Endothelial cell of umbilical vein (primary cell): Measurements from ENCODE around the gene ETF1. TPM values are rescaled to one million over a fixed set of nuclear protein-coding genes. Genes with fewer than 3 reads are reported as not detected.

Source experiments
- BruUV-seq: library from RNA; stranded (reverse); fragments of 400-500 nt; replicated peaks from 2 replicates; lab custom pipeline; 2021; lab: Mats Ljungman, UMichigan
- CTCF ChIA-PET: fragments of 300-600, 350-600 bp; sonication (Branson Sonifier 250); formaldehyde crosslinking; loops from one replicate; lab custom pipeline; 2021; ENCODE audit warnings: antibody characterized with exemption, inconsistent platforms; lab: Charles Lee
- POLR2A ChIA-PET: fragments of 300-600, 350-600 bp; sonication (Branson Sonifier 250); formaldehyde crosslinking; loops from one replicate; lab custom pipeline; 2021; ENCODE audit warnings: antibody characterized with exemption, inconsistent platforms; lab: Charles Lee
- DNase-seq: peaks from one replicate; pipeline ENCODE4 v3.0.0-alpha.2; 2011; ENCODE audit warnings: low read depth, low spot score
- FAIRE-seq: peaks from 2 replicates; lab custom pipeline; 2011; peaks lifted over from hg19 to GRCh38; lab: Jason Lieb, UNC
- H2AFZ ChIP-seq: 2 replicates; pipeline ENCODE4 v1.6.0; 2012; ENCODE audit warnings: low read depth, low read length, control low read depth, inconsistent platforms
- H3K27ac ChIP-seq: 2 replicates; pipeline ENCODE4 v1.5.1; 2011; ENCODE audit warnings: low read depth, mild to moderate bottlenecking, control low read depth, low read length, moderate library complexity; ENCODE audit not compliant: insufficient read depth
- H3K27me3 ChIP-seq, 2 experiments: 2 replicates each; pipeline versions ENCODE4 v1.6.0 to v1.6.1; 2011; ENCODE audit warnings: low read length in 2 of 2, mixed read lengths in 1 of 2; ENCODE audit not compliant: control insufficient read depth in 2 of 2, insufficient read depth in 2 of 2
- H3K36me3 ChIP-seq, 2 experiments: 2 replicates in 1 of 2; 3 replicates in 1 of 2; pipeline ENCODE4 v1.5.1; 2011; ENCODE audit warnings: low read length in 2 of 2, mild to moderate bottlenecking in 1 of 2, moderate library complexity in 1 of 2; ENCODE audit not compliant: control insufficient read depth in 2 of 2, insufficient read depth in 2 of 2; ENCODE audit errors: extremely low read depth in 1 of 2
- H3K4me1 ChIP-seq: 3 replicates; pipeline ENCODE4 v1.5.1; 2011; ENCODE audit warnings: mild to moderate bottlenecking, low read length; ENCODE audit not compliant: control insufficient read depth, insufficient read depth; ENCODE audit errors: extremely low read depth
- H3K4me2 ChIP-seq: 2 replicates; pipeline ENCODE4 v1.6.1; 2011; ENCODE audit warnings: low read length, control low read depth, mixed read lengths; ENCODE audit not compliant: insufficient read depth
- H3K4me3 ChIP-seq, 3 experiments: fragments of 200-600 bp in 1 of 3; sonication (generic), shearing (Covaris generic) in 1 of 3; replicated peaks in 1 of 3; 2 replicates each; pipeline ENCODE4 v1.5.1; 2011 to 2016; ENCODE audit warnings: control low read depth in 3 of 3, low read length in 3 of 3, mild to moderate bottlenecking in 2 of 3, inconsistent platforms in 1 of 3, low read depth in 1 of 3, moderate library complexity in 1 of 3; ENCODE audit not compliant: insufficient read depth in 1 of 3
- H3K79me2 ChIP-seq: 2 replicates; pipeline ENCODE4 v1.6.0; 2012; ENCODE audit warnings: low read length, inconsistent platforms; ENCODE audit not compliant: control insufficient read depth, insufficient read depth
- H3K9ac ChIP-seq: replicated peaks from 2 replicates; pipeline ENCODE3; 2011; ENCODE audit warnings: low read length, control low read depth; ENCODE audit not compliant: insufficient read depth; ENCODE audit errors: extremely low read depth
- H3K9me1 ChIP-seq: replicated peaks from 3 replicates; pipeline ENCODE4 v1.6.0; 2011; ENCODE audit warnings: mild to moderate bottlenecking, low read length; ENCODE audit not compliant: control insufficient read depth, insufficient read depth; ENCODE audit errors: extremely low read depth
- H3K9me3 ChIP-seq: replicated peaks from 2 replicates; pipeline ENCODE4 v1.5.1; 2012; ENCODE audit warnings: low read length, inconsistent platforms; ENCODE audit not compliant: control insufficient read depth, insufficient read depth
- H4K20me1 ChIP-seq: replicated peaks from 2 replicates; pipeline ENCODE3; 2011; ENCODE audit warnings: mild to moderate bottlenecking, low read length; ENCODE audit not compliant: control insufficient read depth, insufficient read depth; ENCODE audit errors: extremely low read depth
- CTCF ChIP-seq, 2 donors: IDR thresholded peaks; 1 replicate in 1 of 2; 2 replicates in 1 of 2; pipeline ENCODE4 v1.5.1; 2011; ENCODE audit warnings: low read length in 2 of 2, mild to moderate bottlenecking in 2 of 2, moderate library complexity in 2 of 2, control low read depth in 1 of 2, inconsistent platforms in 1 of 2, low read depth in 1 of 2; ENCODE audit not compliant: insufficient read depth in 1 of 2; ENCODE audit errors: extremely low read depth in 1 of 2
- EZH2 ChIP-seq: IDR thresholded peaks from 2 replicates; pipeline ENCODE4 v1.6.1; 2012; ENCODE audit warnings: borderline replicate concordance, low read depth, mild to moderate bottlenecking, moderate library complexity, low read length, inconsistent platforms; ENCODE audit not compliant: severe bottlenecking
- FOS ChIP-seq: IDR thresholded peaks from 2 replicates; pipeline ENCODE4 v1.6.1; 2011; ENCODE audit warnings: mild to moderate bottlenecking, low read length, moderate library complexity, borderline replicate concordance; ENCODE audit not compliant: insufficient read depth
- GATA2 ChIP-seq: IDR thresholded peaks from 2 replicates; pipeline ENCODE4 v1.7.0; 2011; ENCODE audit warnings: low read depth, mild to moderate bottlenecking, moderate library complexity, mixed read lengths, low read length; ENCODE audit not compliant: insufficient read length, insufficient read depth
- JUN ChIP-seq: IDR thresholded peaks from 2 replicates; pipeline ENCODE4 v1.6.1; 2011; ENCODE audit warnings: borderline replicate concordance, low read depth; ENCODE audit not compliant: insufficient read length, insufficient read depth
- MYC ChIP-seq: IDR thresholded peaks from one replicate; pipeline ENCODE4 v1.6.1; 2011; ENCODE audit warnings: mild to moderate bottlenecking, low read depth, low read length
- POLR2A ChIP-seq: IDR thresholded peaks from 2 replicates; pipeline ENCODE4 v1.6.1; 2012; ENCODE audit warnings: low read depth, mild to moderate bottlenecking, control low read depth, low read length
- POLR2AphosphoS5 ChIP-seq: IDR thresholded peaks from 2 replicates; pipeline ENCODE4 v1.6.1; 2012; ENCODE audit warnings: low read depth, mild to moderate bottlenecking, control low read depth, low read length, moderate library complexity; ENCODE audit not compliant: insufficient read depth
- dilution Hi-C: fragments of 300-500 bp; cut with MboI; formaldehyde crosslinking; loops from one replicate; pipeline ENCODE4 v1.15.0; 2019; ENCODE audit warnings: low sequenced_read_pairs; ENCODE audit not compliant: extremely low pct_ligation_motif_present
- intact Hi-C: fragments of 100-400 bp; cut with micrococcal nuclease; formaldehyde crosslinking; loops from one replicate; pipeline ENCODE4 v1.10.0; 2022
- polyA plus RNA-seq, 4 experiments: library from polyadenylated mRNA; depleted of rRNA in 3 of 4; stranded (reverse) in 3 of 4; unstranded in 1 of 4; fragments of >200 nt; gene quantifications; 2 replicates each; pipeline versions ENCODE4 v1.2.1 to v1.2.3, GENCODE V29; 2011 to 2012; ENCODE audit warnings: missing spikeins in 1 of 4
- total RNA-seq: library from RNA; stranded (reverse); gene quantifications from 2 replicates; pipeline ENCODE4 v1.2.3, GENCODE V29; 2021
- TF ChIP-seq, protein P1 (sequence below): IDR thresholded peaks from 2 replicates; pipeline ENCODE4 v1.6.1; 2011; ENCODE audit not compliant: insufficient read depth, insufficient read length

ETF1 gene
- total and polyA plus RNA-seq, 2 donors (not counting 3 experiments of a cell fraction or from before 2014, with no cell fraction given), result 32.9 to 114 TPM

DNA sequence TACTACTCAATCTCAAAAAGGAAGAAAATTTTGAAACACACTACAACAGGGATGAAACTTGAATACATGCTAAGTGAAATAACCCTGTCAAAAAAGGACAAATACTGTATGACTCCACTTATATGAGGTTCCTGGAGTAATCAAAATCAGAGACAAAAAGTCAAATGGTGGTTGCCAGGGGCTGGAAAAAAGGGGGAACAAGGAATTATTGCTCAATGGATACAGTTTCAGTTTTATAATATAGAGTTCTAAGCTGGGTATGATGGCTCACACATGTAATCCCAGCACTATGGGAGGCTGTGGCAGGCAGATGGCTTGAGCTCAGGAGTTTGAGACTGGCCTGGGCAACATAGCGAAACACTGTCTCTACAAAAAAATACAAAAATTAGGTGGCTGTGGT is 29.0 kb downstream of the ETF1 start:
- Histone ChIP-seq H3K36me3 (peaks cover 14 to 33% of the 10 kb centered on the region in 2 experiments), H3K9me1 (no peaks in the 10 kb centered on the region), H4K20me1 (peaks cover 2% of the 10 kb centered on the region), H3K9me3 (no peaks in the 10 kb centered on the region), H3K79me2 (peaks cover 25% of the 10 kb centered on the region), H3K27me3 (no peaks in the 10 kb centered on the region), H3K4me3 (no peak overlapping the region), H3K4me2 (no peak overlapping the region), H3K9ac (no peak overlapping the region), H2AFZ (no peak overlapping the region), H3K4me1 (no peaks in the 10 kb centered on the region), H3K27ac (no peak overlapping the region)
- no peak for TF ChIP-seq FOS
- no peak for TF ChIP-seq POLR2AphosphoS5
- no peak for TF ChIP-seq JUN
- no peak for TF ChIP-seq POLR2A
- ChIA-PET POLR2A (no interaction called here), CTCF (interaction anchor here (0.6 to 6.3 kb wide), 2 partner anchors 10 to 15 kb away, joined by 3 to 38 read pairs; no protein-coding TSS in a partner anchor)
- dilution Hi-C loops (no loop called here), intact Hi-C loops (no loop called here)
- FAIRE-seq (no peak), DNase-seq (no peak)
- BruUV-seq, result no TSS peak

DNA sequence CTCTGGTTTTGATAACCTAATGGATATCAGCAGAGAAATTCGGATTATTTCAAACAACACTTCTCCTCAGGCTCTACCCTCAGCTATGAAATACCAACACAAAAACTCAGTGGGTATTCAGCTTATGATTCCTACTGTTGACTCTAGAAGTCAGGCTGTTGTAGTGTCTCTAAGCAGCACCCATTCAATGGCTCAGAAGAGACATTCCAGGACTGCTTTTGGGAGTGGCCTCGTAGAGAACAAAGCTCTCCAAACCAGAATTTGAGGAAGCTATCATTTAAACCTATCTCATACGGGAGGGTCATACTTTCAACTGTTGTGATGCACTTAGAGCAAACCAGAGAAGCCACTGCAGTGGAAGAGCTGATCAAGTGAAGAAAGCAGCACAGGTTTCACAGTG is 34.1 kb downstream of the ETF1 start:
- Histone ChIP-seq H3K4me3 (no peak overlapping the region), H3K79me2 (peaks cover 3% of the 10 kb centered on the region), H3K36me3 (peaks cover 17 to 21% of the 10 kb centered on the region in 2 experiments), H4K20me1 (no peaks in the 10 kb centered on the region), H3K27me3 (no peaks in the 10 kb centered on the region), H3K9me3 (no peaks in the 10 kb centered on the region), H3K9ac (no peak overlapping the region), H3K4me1 (no peaks in the 10 kb centered on the region), H3K27ac (no peak overlapping the region), H3K9me1 (no peaks in the 10 kb centered on the region), H2AFZ (no peak overlapping the region), H3K4me2 (no peak overlapping the region)
- no TSS peak for BruUV-seq
- POLR2A ChIA-PET, result no interaction called here
- CTCF ChIA-PET, result no interaction called here
- intact Hi-C loops, result no loop called here
- dilution Hi-C loops, result no loop called here
- no peak for FAIRE-seq
- DNase-seq, result no peak
- TF ChIP-seq POLR2AphosphoS5 (no peak), JUN (no peak), FOS (no peak), CTCF (IDR thresholded peaks at IDR 0.05; ENCODE audit: extremely low read depth in 1 of 2, insufficient read depth in 1 of 2, low read depth in 1 of 2, low read length in 2 of 2) (no peak), MYC (no peak), POLR2A (no peak), GATA2 (no peak), EZH2 (no peak)
- TF ChIP-seq, protein P1, sequence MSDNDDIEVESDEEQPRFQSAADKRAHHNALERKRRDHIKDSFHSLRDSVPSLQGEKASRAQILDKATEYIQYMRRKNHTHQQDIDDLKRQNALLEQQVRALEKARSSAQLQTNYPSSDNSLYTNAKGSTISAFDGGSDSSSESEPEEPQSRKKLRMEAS, result no peak
